Mesenchymal stem cell (in vitro differentiated cells and primary cell): Measurements from ENCODE around the gene RRAS.
A peak's percentile ranks its signal among the peaks of the same experiment; 100 is the strongest.

Experiments used
- DNase-seq: peaks from one replicate; pipeline ENCODE4 v3.0.0-alpha.2; 2013
- H2AFZ ChIP-seq: one replicate; pipeline ENCODE4 v1.6.1; 2013; ENCODE audit warnings: low read depth, mild to moderate bottlenecking, control low read depth, inconsistent platforms, low read length, moderate library complexity
- H2AK5ac ChIP-seq: 2 replicates; pipeline ENCODE4 v1.6.1; 2013; ENCODE audit warnings: low read length, moderate library complexity, mild to moderate bottlenecking, inconsistent platforms; ENCODE audit not compliant: severe bottlenecking
- H2BK120ac ChIP-seq: one replicate; pipeline ENCODE4 v1.6.1; 2013; ENCODE audit warnings: low read depth, mild to moderate bottlenecking, inconsistent platforms, low read length, moderate library complexity
- H2BK12ac ChIP-seq, 2 experiments: one replicate each; pipeline ENCODE4 v1.6.1; 2013; ENCODE audit warnings: inconsistent platforms in 2 of 2, low read length in 2 of 2, mild to moderate bottlenecking in 2 of 2, moderate library complexity in 2 of 2, control low read depth in 1 of 2
- H2BK15ac ChIP-seq: one replicate; pipeline ENCODE4 v1.6.1; 2013; ENCODE audit warnings: mild to moderate bottlenecking, low read depth, inconsistent platforms; ENCODE audit not compliant: poor library complexity, severe bottlenecking
- H2BK5ac ChIP-seq: 2 replicates; pipeline ENCODE4 v1.6.1; 2013; ENCODE audit warnings: low read depth, mild to moderate bottlenecking, low read length, control low read depth, inconsistent platforms; ENCODE audit not compliant: poor library complexity, severe bottlenecking
- H3K14ac ChIP-seq, 2 experiments: one replicate each; pipeline ENCODE4 v1.6.1; 2013; ENCODE audit warnings: inconsistent platforms in 2 of 2, low read length in 2 of 2, control low read depth in 1 of 2, mild to moderate bottlenecking in 1 of 2, moderate library complexity in 1 of 2
- H3K18ac ChIP-seq, 2 experiments: one replicate each; pipeline ENCODE4 v1.6.1; 2013; ENCODE audit warnings: inconsistent platforms in 2 of 2, low read length in 2 of 2, control low read depth in 1 of 2, low read depth in 1 of 2, mild to moderate bottlenecking in 1 of 2
- H3K23ac ChIP-seq, 2 experiments: one replicate each; pipeline ENCODE4 v1.6.1; 2013; ENCODE audit warnings: inconsistent platforms in 2 of 2, low read length in 2 of 2, mild to moderate bottlenecking in 2 of 2, moderate library complexity in 2 of 2, control low read depth in 1 of 2
- H3K27ac ChIP-seq: 2 replicates; pipeline ENCODE4 v1.5.1; 2013; ENCODE audit warnings: mild to moderate bottlenecking, moderate library complexity, low read length, control low read depth, inconsistent platforms; ENCODE audit not compliant: poor library complexity, severe bottlenecking
- H3K27me3 ChIP-seq, 2 experiments: 2 replicates each; pipeline versions ENCODE4 v1.6.1 to v1.7.0; 2013; ENCODE audit warnings: low read length in 2 of 2, mild to moderate bottlenecking in 2 of 2, moderate library complexity in 2 of 2, control low read depth in 1 of 2, inconsistent platforms in 1 of 2; ENCODE audit not compliant: control insufficient read depth in 1 of 2, insufficient read depth in 1 of 2
- H3K36me3 ChIP-seq, 2 experiments: 2 replicates each; pipeline versions ENCODE4 v1.6.1 to v1.7.0; 2013; ENCODE audit warnings: low read length in 2 of 2, control low read depth in 1 of 2, inconsistent platforms in 1 of 2, low read depth in 1 of 2, mild to moderate bottlenecking in 1 of 2; ENCODE audit not compliant: insufficient read depth in 2 of 2, control insufficient read depth in 1 of 2
- H3K4ac ChIP-seq, 2 experiments: one replicate each; pipeline ENCODE4 v1.6.1; 2013; ENCODE audit warnings: inconsistent platforms in 2 of 2, low read length in 2 of 2, mild to moderate bottlenecking in 2 of 2, moderate library complexity in 2 of 2, control low read depth in 1 of 2, low read depth in 1 of 2
- H3K4me1 ChIP-seq: 2 replicates; pipeline ENCODE4 v1.6.1; 2013; ENCODE audit warnings: low read depth, low read length, control low read depth; ENCODE audit not compliant: control insufficient read depth, insufficient read depth
- H3K4me2 ChIP-seq: 2 replicates; pipeline ENCODE4 v1.6.1; 2013; ENCODE audit warnings: low read length, mild to moderate bottlenecking, inconsistent platforms; ENCODE audit not compliant: poor library complexity, severe bottlenecking
- H3K4me3 ChIP-seq, 2 experiments: 2 replicates each; pipeline versions ENCODE4 v1.5.1 to v1.7.0; 2013; ENCODE audit warnings: low read length in 2 of 2, mild to moderate bottlenecking in 2 of 2, control low read depth in 1 of 2, low read depth in 1 of 2; ENCODE audit not compliant: insufficient read depth in 1 of 2
- H3K79me1 ChIP-seq: replicated peaks from 2 replicates; pipeline ENCODE4 v1.6.1; 2013; ENCODE audit warnings: mild to moderate bottlenecking, control low read depth, low read length, inconsistent platforms; ENCODE audit not compliant: poor library complexity, severe bottlenecking
- H3K9ac ChIP-seq: 2 replicates; pipeline ENCODE4 v1.7.0; 2013; ENCODE audit warnings: mild to moderate bottlenecking, low read length, moderate library complexity
- H3K9me3 ChIP-seq: 2 replicates; pipeline ENCODE4 v1.7.0; 2013; ENCODE audit warnings: mild to moderate bottlenecking, low read length; ENCODE audit not compliant: control insufficient read depth
- H4K8ac ChIP-seq: one replicate; pipeline ENCODE4 v1.6.1; 2013; ENCODE audit warnings: inconsistent platforms, mild to moderate bottlenecking, low read length, moderate library complexity
- H4K91ac ChIP-seq: one replicate; pipeline ENCODE4 v1.6.1; 2013; ENCODE audit warnings: mild to moderate bottlenecking, low read length, inconsistent platforms
- WGBS: methylation state at CpG from one replicate; pipeline ENCODE4 v1.1.7; 2013; ENCODE audit warnings: mixed read lengths; 5-methylcytosine and 5-hydroxymethylcytosine counted together

RRAS gene

GRCh38 chr19:49667473-49667872, 27.5 kb upstream of the RRAS start:
- Histone ChIP-seq H3K27ac (no peak overlapping the region), H2BK120ac (no peak overlapping the region), H2BK15ac (no peak overlapping the region), H2BK5ac (no peak overlapping the region), H2BK12ac (no peak overlapping the region), H3K27me3 (no peaks in the 10 kb centered on the region), H3K4me1 (peaks cover 19% of the 10 kb centered on the region), H3K79me1 (peaks cover 40% of the 10 kb centered on the region), H4K91ac (no peak overlapping the region), H3K14ac (no peak overlapping the region), H3K4ac (no peak overlapping the region), H3K23ac (no peak overlapping the region), H4K8ac (no peak overlapping the region), H2AK5ac (peak overlapping the region; percentile 33), H3K18ac (no peak overlapping the region), H3K4me3 (no peak overlapping the region), H2AFZ (no peak overlapping the region), H3K9ac (peak overlapping the region; percentile 93), H3K36me3 (peaks cover 25 to 32% of the 10 kb centered on the region in 2 experiments), H3K4me2 (no peak overlapping the region), H3K9me3 (no peaks in the 10 kb centered on the region)
- WGBS, result 97% methylated on average over 1 of the region's 2 CpGs
- no peak for DNase-seq

GRCh38 chr19:49666120-49666444, 26.1 kb upstream of the RRAS start:
- Histone ChIP-seq H3K79me1 (peaks cover 47% of the 10 kb centered on the region), H3K18ac (no peak overlapping the region), H3K14ac (no peak overlapping the region), H3K27ac (no peak overlapping the region), H3K4me2 (peak overlapping the region; percentile 93), H2BK120ac (no peak overlapping the region), H2BK5ac (peak overlapping the region; percentile 5), H3K9ac (peak overlapping the region; percentile 93), H2BK15ac (no peak overlapping the region), H2BK12ac (no peak overlapping the region), H3K36me3 (peaks cover 37 to 45% of the 10 kb centered on the region in 2 experiments), H3K23ac (no peak overlapping the region), H3K9me3 (no peaks in the 10 kb centered on the region), H3K4ac (no peak overlapping the region), H3K4me1 (peaks cover 14% of the 10 kb centered on the region), H2AK5ac (no peak overlapping the region), H2AFZ (no peak overlapping the region), H3K27me3 (no peaks in the 10 kb centered on the region), H4K8ac (no peak overlapping the region), H4K91ac (no peak overlapping the region), H3K4me3 (peak overlapping the region; percentile 70 to 97)
- WGBS, result 0% methylated on average over 9 of the region's 9 CpGs
- no peak for DNase-seq

GRCh38 chr19:49665351-49666119, 25.6 kb upstream of the RRAS start, which contains the start of the genes BCL2L12 and IRF3:
Gene BCL2L12, plus strand, starts transcription at chr19:49665933. Its CDS starts 760 bp downstream, at chr19:49666693.
Gene IRF3, minus strand, starts transcription at chr19:49665857. Its CDS starts 1,019 bp downstream, at chr19:49664838.
- peak within 1 kb of the TSS; percentile 9 for H4K91ac ChIP-seq
- peak within 1 kb of the TSS in 1 of 2 experiments; percentile 29 for H2BK12ac ChIP-seq
- no peak within 1 kb of the TSS for H2BK15ac ChIP-seq
- peaks cover 42 to 47% of the 10 kb centered on the region in 2 experiments for H3K36me3 ChIP-seq
- H4K8ac ChIP-seq, result peak within 1 kb of the TSS; percentile 9
- peak within 1 kb of the TSS; percentile 93 for H3K9ac ChIP-seq
- peak within 1 kb of the TSS in 1 of 2 experiments; percentile 46 for H3K23ac ChIP-seq
- H3K14ac ChIP-seq, result peak within 1 kb of the TSS in 1 of 2 experiments; percentile 95
- H2AK5ac ChIP-seq, result no peak within 1 kb of the TSS
- peaks cover 48% of the 10 kb centered on the region for H3K79me1 ChIP-seq
- H3K27me3 ChIP-seq, result no peaks in the 10 kb centered on the region
- H2BK5ac ChIP-seq, result peak within 1 kb of the TSS; percentile 76
- peak within 1 kb of the TSS; percentile 93 for H3K4me2 ChIP-seq
- peak within 1 kb of the TSS; percentile 61 for H2BK120ac ChIP-seq
- WGBS, result under 1% methylated on average over 50 of the region's 50 CpGs
- H3K4me3 ChIP-seq, result peak within 1 kb of the TSS; percentile 70 to 97
- peak within 1 kb of the TSS; percentile 94 to 97 for H3K18ac ChIP-seq
- peak; percentile 97 for DNase-seq
- peaks cover 16% of the 10 kb centered on the region for H3K4me1 ChIP-seq
- H2AFZ ChIP-seq, result peak within 1 kb of the TSS; percentile 64
- peak within 1 kb of the TSS in 1 of 2 experiments; percentile 83 for H3K4ac ChIP-seq
- peak within 1 kb of the TSS; percentile 97 for H3K27ac ChIP-seq
- H3K9me3 ChIP-seq, result no peaks in the 10 kb centered on the region

- H3K18ac ChIP-seq, result peak overlapping the region; percentile 14 to 49
- H3K27ac ChIP-seq, result peak overlapping the region; percentile 97
- H2AFZ ChIP-seq, result no peak overlapping the region
- under 1% methylated on average over 7 of the region's 7 CpGs for WGBS
- H3K4me1 ChIP-seq, result peaks cover 17% of the 10 kb centered on the region
- no peak overlapping the region for H4K8ac ChIP-seq
- peak overlapping the region in 1 of 2 experiments; percentile 64 for H3K14ac ChIP-seq
- peak overlapping the region; percentile 67 to 97 for H3K4me3 ChIP-seq
- H2BK15ac ChIP-seq, result no peak overlapping the region
- H3K27me3 ChIP-seq, result no peaks in the 10 kb centered on the region
- no peak overlapping the region for H2BK120ac ChIP-seq
- no peaks in the 10 kb centered on the region for H3K9me3 ChIP-seq
- H3K9ac ChIP-seq, result peak overlapping the region; percentile 93
- H4K91ac ChIP-seq, result no peak overlapping the region
- H3K4ac ChIP-seq, result peak overlapping the region in 1 of 2 experiments; percentile 42
- no peak overlapping the region for H2BK12ac ChIP-seq
- peaks cover 45% of the 10 kb centered on the region for H3K79me1 ChIP-seq
- H3K36me3 ChIP-seq, result peaks cover 43 to 47% of the 10 kb centered on the region in 2 experiments
- no peak overlapping the region for H2AK5ac ChIP-seq
- peak overlapping the region; percentile 89 for H3K4me2 ChIP-seq
- no peak for DNase-seq
- H2BK5ac ChIP-seq, result no peak overlapping the region
- H3K23ac ChIP-seq, result no peak overlapping the region
Observed at GRCh38 chr19:49665036-49665350, 25.1 kb upstream of the RRAS start.
